GM23338 (cell line): Measurements from ENCODE around the gene HDAC9. TPM values are rescaled to one million over a fixed set of nuclear protein-coding genes. Genes with fewer than 3 reads are reported as not detected.

Experiments
- ATAC-seq: fragments of 200-7000 bp; cut with Tn5 transposase; 3 replicates; pipeline ENCODE4 v1.9.1; 2020
- DNase-seq: peaks from one replicate; pipeline ENCODE4 v3.0.0-alpha.2; 2015; ENCODE audit warnings: low spot score
- H2AFZ ChIP-seq: fragments of 200-600 bp; sonication (generic); 2 replicates; pipeline ENCODE4 v1.8.0; 2016; ENCODE audit warnings: antibody characterized with exemption, mild to moderate bottlenecking, moderate library complexity
- H3F3A ChIP-seq: fragments of 200-600 bp; sonication (generic); replicated peaks from 2 replicates; pipeline ENCODE4 v1.8.0; 2017; ENCODE audit warnings: antibody characterized with exemption, mixed run types, low read depth
- H3K27ac ChIP-seq: fragments of 200-600 bp; sonication (generic); 2 replicates; pipeline ENCODE4 v1.6.1; 2016; ENCODE audit warnings: low read depth
- H3K27me3 ChIP-seq: fragments of 200-600 bp; sonication (generic); 2 replicates; pipeline ENCODE4 v1.8.0; 2016; ENCODE audit warnings: mild to moderate bottlenecking, mixed run types, moderate library complexity; ENCODE audit not compliant: insufficient read depth
- H3K36me3 ChIP-seq: fragments of 200-600 bp; sonication (generic); 2 replicates; pipeline ENCODE4 v1.8.0; 2016; ENCODE audit warnings: mild to moderate bottlenecking; ENCODE audit not compliant: insufficient read depth
- H3K4me1 ChIP-seq: fragments of 200-600 bp; sonication (generic); 2 replicates; pipeline ENCODE4 v1.8.0; 2016; ENCODE audit warnings: mild to moderate bottlenecking, moderate library complexity; ENCODE audit not compliant: insufficient read depth
- H3K4me2 ChIP-seq: fragments of 200-600 bp; sonication (generic); 2 replicates; pipeline ENCODE4 v1.7.1; 2017; ENCODE audit warnings: mixed run types
- H3K4me3 ChIP-seq: fragments of 200-600 bp; sonication (generic); 2 replicates; pipeline ENCODE4 v1.6.1; 2016; ENCODE audit warnings: mixed run types
- H3K79me2 ChIP-seq: fragments of 200-600 bp; sonication (generic); replicated peaks from 2 replicates; pipeline ENCODE4 v1.8.0; 2017; ENCODE audit warnings: mild to moderate bottlenecking; ENCODE audit not compliant: insufficient read depth
- H3K9me2 ChIP-seq: fragments of 200-600 bp; sonication (generic); 2 replicates; pipeline ENCODE4 v1.8.0; 2017; ENCODE audit not compliant: insufficient read depth
- H4K20me1 ChIP-seq: fragments of 200-600 bp; sonication (generic); replicated peaks from 2 replicates; pipeline ENCODE4 v1.8.0; 2017; ENCODE audit warnings: mild to moderate bottlenecking; ENCODE audit not compliant: insufficient read depth
- H3K27ac Mint-ChIP-seq: 2 replicates; pipeline ENCODE4 v1.8.0; 2020; ENCODE audit warnings: inconsistent platforms, mild to moderate bottlenecking, moderate library complexity, mixed read lengths
- H3K27me3 Mint-ChIP-seq: 3 replicates; pipeline ENCODE4 v1.8.0; 2022; ENCODE audit warnings: low read depth, mild to moderate bottlenecking, moderate library complexity, mixed read lengths, inconsistent platforms; ENCODE audit not compliant: insufficient read depth, poor library complexity
- H3K36me3 Mint-ChIP-seq: 3 replicates; pipeline ENCODE4 v1.8.0; 2021; ENCODE audit warnings: low read depth, mild to moderate bottlenecking, inconsistent platforms, moderate library complexity, mixed read lengths
- H3K4me1 Mint-ChIP-seq: 3 replicates; pipeline ENCODE4 v1.8.0; 2020; ENCODE audit warnings: mild to moderate bottlenecking, inconsistent platforms, mixed read lengths
- H3K4me3 Mint-ChIP-seq: 3 replicates; pipeline ENCODE4 v1.8.0; 2021; ENCODE audit warnings: moderate library complexity, mild to moderate bottlenecking, inconsistent platforms, mixed read lengths
- H3K9me3 Mint-ChIP-seq: 3 replicates; pipeline ENCODE4 v1.8.0; 2020; ENCODE audit warnings: moderate library complexity, mild to moderate bottlenecking, inconsistent platforms, mixed read lengths
- CREB1 ChIP-seq: fragments of 250-450 bp; sonication (Bioruptor Pico); IDR thresholded peaks from 2 replicates; pipeline ENCODE4 v1.5.0; 2020; ENCODE audit warnings: low read depth, mild to moderate bottlenecking, moderate library complexity
- CTCF ChIP-seq, 2 experiments: fragments of 200-600 bp in 1 of 2; sonication (generic) in 1 of 2; conservative IDR thresholded peaks; 2 replicates each; pipeline versions ENCODE4 v1.5.1 to v1.6.1; 2016 to 2017; ENCODE audit warnings: antibody characterized with exemption in 2 of 2, low read depth in 2 of 2, mild to moderate bottlenecking in 2 of 2, moderate library complexity in 1 of 2
- ETS1 ChIP-seq: IDR thresholded peaks from 2 replicates; pipeline ENCODE4 v1.6.1; 2016; ENCODE audit warnings: antibody characterized with exemption
- EZH2 ChIP-seq: fragments of 200-600 bp; sonication (generic); IDR thresholded peaks from one replicate; pipeline ENCODE4 v1.8.0; 2017; ENCODE audit warnings: antibody characterized with exemption, mild to moderate bottlenecking, low read depth; ENCODE audit not compliant: unreplicated experiment
- EZH2phosphoT487 ChIP-seq: fragments of 200-600 bp; sonication (generic); IDR thresholded peaks from one replicate; pipeline ENCODE4 v1.8.1; 2018; ENCODE audit warnings: antibody characterized with exemption; ENCODE audit not compliant: unreplicated experiment
- JUNB ChIP-seq: IDR thresholded peaks from one replicate; pipeline ENCODE4 v1.6.1; 2016; ENCODE audit warnings: antibody characterized with exemption; ENCODE audit not compliant: unreplicated experiment
- NANOG ChIP-seq: IDR thresholded peaks from 2 replicates; pipeline ENCODE4 v1.6.1; 2016; ENCODE audit warnings: antibody characterized with exemption, borderline replicate concordance
- POLR2AphosphoS5 ChIP-seq: IDR thresholded peaks from 2 replicates; pipeline ENCODE4 v1.6.1; 2016; ENCODE audit warnings: antibody characterized with exemption, low read depth
- STAT1 ChIP-seq: IDR thresholded peaks from one replicate; pipeline ENCODE4 v1.6.1; 2016; ENCODE audit warnings: antibody characterized with exemption; ENCODE audit not compliant: unreplicated experiment
- ZNF114 ChIP-seq: fragments of 250-450 bp; sonication (Bioruptor Pico); IDR thresholded peaks from 2 replicates; pipeline ENCODE4 v1.5.0; 2020; ENCODE audit warnings: mild to moderate bottlenecking, moderate library complexity
- ZNF331 ChIP-seq: fragments of 250-450 bp; sonication (Bioruptor Pico); IDR thresholded peaks from 2 replicates; pipeline ENCODE4 v1.5.0; 2020; ENCODE audit warnings: low read depth, mild to moderate bottlenecking, moderate library complexity
- polyA plus RNA-seq: library from polyadenylated mRNA; unstranded; fragments of >200 nt; fragmentation: Nextera tagmentation; extraction: Ambion mirVana; gene quantifications from 2 replicates; pipeline ENCODE4 v1.2.1, GENCODE V29; 2016
- total RNA-seq: library from RNA; depleted of rRNA; stranded (reverse); fragments of >200 nt; shearing (Covaris generic); gene quantifications from 2 replicates; pipeline ENCODE4 v1.2.3, GENCODE V29; 2014
- TF ChIP-seq, protein P1 (sequence below): fragments of 250-450 bp; sonication (Bioruptor Pico); IDR thresholded peaks from 2 replicates; pipeline ENCODE4 v1.5.0; 2020; ENCODE audit warnings: mild to moderate bottlenecking, moderate library complexity

HDAC9 gene
- total and polyA plus RNA-seq, 2 experiments from 2014 or later, result 8.3 to 18.5 TPM

DNA sequence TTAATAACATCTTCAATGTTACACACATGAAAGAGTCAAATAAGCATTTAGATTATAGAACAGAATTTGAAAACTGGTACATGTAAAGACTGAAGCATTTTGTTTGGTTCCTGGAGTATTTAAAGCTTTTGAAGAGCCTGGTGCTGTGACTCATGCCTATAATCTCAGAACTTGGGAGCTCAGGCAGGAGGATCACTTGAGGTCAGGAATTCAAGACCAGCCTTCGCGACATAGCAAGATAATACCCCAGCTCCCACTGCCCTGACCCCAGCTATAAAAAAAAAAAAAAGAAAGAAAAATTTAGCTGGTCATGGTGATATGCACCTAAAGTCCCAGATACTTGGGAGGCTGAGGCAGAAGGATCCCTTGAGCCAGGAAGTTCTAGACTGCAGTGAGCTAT, 87.8 kb downstream of the HDAC9 start:
- H3K36me3 Mint-ChIP-seq, result no peaks in the 10 kb centered on the region
- no peaks in the 10 kb centered on the region for H3K4me1 ChIP-seq
- H3K27ac ChIP-seq, result no peak overlapping the region
- H3K79me2 ChIP-seq, result no peaks in the 10 kb centered on the region
- no peaks in the 10 kb centered on the region for H3F3A ChIP-seq
- no peaks in the 10 kb centered on the region for H4K20me1 ChIP-seq
- no peak overlapping the region for H3K4me3 Mint-ChIP-seq
- H3K27me3 ChIP-seq, result no peaks in the 10 kb centered on the region
- DNase-seq, result no peak
- ATAC-seq, result no peak
- no peak overlapping the region for H3K27ac Mint-ChIP-seq
- H2AFZ ChIP-seq, result no peak overlapping the region
- no peak overlapping the region for H3K4me3 ChIP-seq
- H3K36me3 ChIP-seq, result no peaks in the 10 kb centered on the region
- H3K4me2 ChIP-seq, result no peak overlapping the region
- no peaks in the 10 kb centered on the region for H3K9me3 Mint-ChIP-seq
- H3K9me2 ChIP-seq, result no peaks in the 10 kb centered on the region
- H3K4me1 Mint-ChIP-seq, result peaks cover 23% of the 10 kb centered on the region
- H3K27me3 Mint-ChIP-seq, result no peaks in the 10 kb centered on the region
- TF ChIP-seq CREB1 (CRISPR knock-in tag) (no peak), ETS1 (no peak), ZNF114 (CRISPR knock-in tag) (no peak), ZNF331 (CRISPR knock-in tag) (no peak)

GRCh38 chr7:18590241-18590640, 94.7 kb downstream of the HDAC9 start:
- ATAC-seq (no peak), DNase-seq (no peak)
- H3K4me3 Mint-ChIP-seq, result no peak overlapping the region
- Histone ChIP-seq H3K4me2 (no peak overlapping the region), H3K36me3 (no peaks in the 10 kb centered on the region), H4K20me1 (no peaks in the 10 kb centered on the region), H3F3A (no peaks in the 10 kb centered on the region), H3K27me3 (no peaks in the 10 kb centered on the region), H2AFZ (no peak overlapping the region), H3K4me3 (no peak overlapping the region), H3K9me2 (no peaks in the 10 kb centered on the region), H3K27ac (no peak overlapping the region), H3K4me1 (no peaks in the 10 kb centered on the region), H3K79me2 (no peaks in the 10 kb centered on the region)
- no peaks in the 10 kb centered on the region; the same call in 2 of the 3 replicates for H3K36me3 Mint-ChIP-seq
- H3K27me3 Mint-ChIP-seq, result no peaks in the 10 kb centered on the region
- H3K9me3 Mint-ChIP-seq, result no peaks in the 10 kb centered on the region
- H3K27ac Mint-ChIP-seq, result no peak overlapping the region
- peaks cover 2% of the 10 kb centered on the region; the same call in 1 of the 3 replicates for H3K4me1 Mint-ChIP-seq
- TF ChIP-seq EZH2 (no peak), POLR2AphosphoS5 (no peak), CREB1 (CRISPR knock-in tag) (no peak), EZH2phosphoT487 (no peak), NANOG (no peak), STAT1 (no peak), JUNB (no peak), ZNF331 (CRISPR knock-in tag) (no peak), CTCF (conservative IDR thresholded peaks at IDR 0.05; ENCODE audit: low read depth in 2 of 2) (no peak), ZNF114 (CRISPR knock-in tag) (no peak), ETS1 (no peak)
- TF ChIP-seq, protein P1, sequence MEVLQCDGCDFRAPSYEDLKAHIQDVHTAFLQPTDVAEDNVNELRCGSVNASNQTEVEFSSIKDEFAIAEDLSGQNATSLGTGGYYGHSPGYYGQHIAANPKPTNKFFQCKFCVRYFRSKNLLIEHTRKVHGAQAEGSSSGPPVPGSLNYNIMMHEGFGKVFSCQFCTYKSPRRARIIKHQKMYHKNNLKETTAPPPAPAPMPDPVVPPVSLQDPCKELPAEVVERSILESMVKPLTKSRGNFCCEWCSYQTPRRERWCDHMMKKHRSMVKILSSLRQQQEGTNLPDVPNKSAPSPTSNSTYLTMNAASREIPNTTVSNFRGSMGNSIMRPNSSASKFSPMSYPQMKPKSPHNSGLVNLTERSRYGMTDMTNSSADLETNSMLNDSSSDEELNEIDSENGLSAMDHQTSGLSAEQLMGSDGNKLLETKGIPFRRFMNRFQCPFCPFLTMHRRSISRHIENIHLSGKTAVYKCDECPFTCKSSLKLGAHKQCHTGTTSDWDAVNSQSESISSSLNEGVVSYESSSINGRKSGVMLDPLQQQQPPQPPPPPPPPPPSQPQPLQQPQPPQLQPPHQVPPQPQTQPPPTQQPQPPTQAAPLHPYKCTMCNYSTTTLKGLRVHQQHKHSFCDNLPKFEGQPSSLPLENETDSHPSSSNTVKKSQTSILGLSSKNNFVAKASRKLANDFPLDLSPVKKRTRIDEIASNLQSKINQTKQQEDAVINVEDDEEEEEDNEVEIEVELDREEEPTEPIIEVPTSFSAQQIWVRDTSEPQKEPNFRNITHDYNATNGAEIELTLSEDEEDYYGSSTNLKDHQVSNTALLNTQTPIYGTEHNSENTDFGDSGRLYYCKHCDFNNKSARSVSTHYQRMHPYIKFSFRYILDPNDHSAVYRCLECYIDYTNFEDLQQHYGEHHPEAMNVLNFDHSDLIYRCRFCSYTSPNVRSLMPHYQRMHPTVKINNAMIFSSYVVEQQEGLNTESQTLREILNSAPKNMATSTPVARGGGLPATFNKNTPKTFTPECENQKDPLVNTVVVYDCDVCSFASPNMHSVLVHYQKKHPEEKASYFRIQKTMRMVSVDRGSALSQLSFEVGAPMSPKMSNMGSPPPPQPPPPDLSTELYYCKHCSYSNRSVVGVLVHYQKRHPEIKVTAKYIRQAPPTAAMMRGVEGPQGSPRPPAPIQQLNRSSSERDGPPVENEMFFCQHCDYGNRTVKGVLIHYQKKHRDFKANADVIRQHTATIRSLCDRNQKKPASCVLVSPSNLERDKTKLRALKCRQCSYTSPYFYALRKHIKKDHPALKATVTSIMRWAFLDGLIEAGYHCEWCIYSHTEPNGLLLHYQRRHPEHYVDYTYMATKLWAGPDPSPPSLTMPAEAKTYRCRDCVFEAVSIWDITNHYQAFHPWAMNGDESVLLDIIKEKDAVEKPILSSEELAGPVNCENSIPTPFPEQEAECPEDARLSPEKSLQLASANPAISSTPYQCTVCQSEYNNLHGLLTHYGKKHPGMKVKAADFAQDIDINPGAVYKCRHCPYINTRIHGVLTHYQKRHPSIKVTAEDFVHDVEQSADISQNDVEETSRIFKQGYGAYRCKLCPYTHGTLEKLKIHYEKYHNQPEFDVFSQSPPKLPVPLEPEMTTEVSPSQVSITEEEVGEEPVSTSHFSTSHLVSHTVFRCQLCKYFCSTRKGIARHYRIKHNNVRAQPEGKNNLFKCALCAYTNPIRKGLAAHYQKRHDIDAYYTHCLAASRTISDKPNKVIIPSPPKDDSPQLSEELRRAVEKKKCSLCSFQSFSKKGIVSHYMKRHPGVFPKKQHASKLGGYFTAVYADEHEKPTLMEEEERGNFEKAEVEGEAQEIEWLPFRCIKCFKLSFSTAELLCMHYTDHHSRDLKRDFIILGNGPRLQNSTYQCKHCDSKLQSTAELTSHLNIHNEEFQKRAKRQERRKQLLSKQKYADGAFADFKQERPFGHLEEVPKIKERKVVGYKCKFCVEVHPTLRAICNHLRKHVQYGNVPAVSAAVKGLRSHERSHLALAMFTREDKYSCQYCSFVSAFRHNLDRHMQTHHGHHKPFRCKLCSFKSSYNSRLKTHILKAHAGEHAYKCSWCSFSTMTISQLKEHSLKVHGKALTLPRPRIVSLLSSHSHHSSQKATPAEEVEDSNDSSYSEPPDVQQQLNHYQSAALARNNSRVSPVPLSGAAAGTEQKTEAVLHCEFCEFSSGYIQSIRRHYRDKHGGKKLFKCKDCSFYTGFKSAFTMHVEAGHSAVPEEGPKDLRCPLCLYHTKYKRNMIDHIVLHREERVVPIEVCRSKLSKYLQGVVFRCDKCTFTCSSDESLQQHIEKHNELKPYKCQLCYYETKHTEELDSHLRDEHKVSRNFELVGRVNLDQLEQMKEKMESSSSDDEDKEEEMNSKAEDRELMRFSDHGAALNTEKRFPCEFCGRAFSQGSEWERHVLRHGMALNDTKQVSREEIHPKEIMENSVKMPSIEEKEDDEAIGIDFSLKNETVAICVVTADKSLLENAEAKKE (CRISPR knock-in tag), result no peak
